GM18507 (cell line): ENCODE measurements around the gene PLCB1.
"Not testable (repeated sequence)": the region's sequence is repeated elsewhere in the genome, so short reads cannot be mapped to it uniquely, and the experiment has no call there.

ENCODE experiments used
- DNase-seq: peaks from one replicate; pipeline ENCODE4 v3.0.0; 2011; ENCODE audit warnings: low read depth; ENCODE audit not compliant: insufficient read length; ENCODE audit errors: extremely low spot score
- FAIRE-seq: peaks from 2 replicates; lab custom pipeline; 2011; peaks lifted over from hg19 to GRCh38; lab: Jason Lieb, UNC

Gene PLCB1

GRCh38 chr20:8421981-8422380 lies 289.9 kb downstream of the PLCB1 start:
- DNase-seq, result no peak
- no peak for FAIRE-seq

DNA sequence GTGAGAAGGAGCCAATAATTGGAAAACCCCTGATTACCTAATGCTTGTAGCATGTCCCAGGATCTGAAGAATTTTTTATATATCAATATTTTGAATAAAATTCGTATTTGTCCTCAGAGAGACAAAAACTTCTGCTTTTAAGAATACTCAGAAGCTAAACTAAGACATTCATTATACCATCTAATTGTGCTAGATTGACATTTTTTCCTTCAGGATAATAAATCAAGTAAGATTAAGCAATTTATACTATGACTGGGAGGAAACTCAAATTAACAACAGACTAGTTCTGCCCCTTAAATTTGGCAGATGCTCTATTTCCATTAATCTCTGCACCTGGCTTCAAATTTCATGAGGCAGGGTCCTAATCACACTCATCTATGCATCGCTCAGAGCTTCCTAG lies 291.4 kb downstream of the PLCB1 start:
- no peak for FAIRE-seq

GRCh38 chr20:8424010-8424409 lies 291.9 kb downstream of the PLCB1 start:
- FAIRE-seq (no peak), DNase-seq (no peak)

More for the DNA sequence above, 291.4 kb downstream of the PLCB1 start:
- no peak for DNase-seq

DNA sequence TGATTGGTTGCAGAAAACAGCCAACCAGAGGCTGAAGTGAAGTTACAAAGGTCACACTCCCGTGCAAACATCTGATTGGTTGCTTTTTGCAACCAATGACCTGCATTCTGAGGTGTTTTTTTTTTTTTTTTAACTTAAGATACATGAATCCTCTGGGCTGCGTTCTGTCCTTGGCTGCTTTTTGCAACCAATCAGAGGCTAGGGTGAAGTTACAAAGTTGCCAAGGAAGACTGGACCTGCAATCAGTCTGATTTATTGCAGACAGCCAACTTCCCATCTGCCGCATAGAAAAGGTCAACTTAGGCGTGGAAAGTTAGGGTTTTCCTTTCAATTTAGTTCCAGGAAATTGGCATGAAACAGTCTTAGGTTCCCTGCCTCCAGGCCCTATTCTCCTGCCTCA lies 292.9 kb downstream of the PLCB1 start:
- FAIRE-seq (no peak), DNase-seq (no peak)

DNA sequence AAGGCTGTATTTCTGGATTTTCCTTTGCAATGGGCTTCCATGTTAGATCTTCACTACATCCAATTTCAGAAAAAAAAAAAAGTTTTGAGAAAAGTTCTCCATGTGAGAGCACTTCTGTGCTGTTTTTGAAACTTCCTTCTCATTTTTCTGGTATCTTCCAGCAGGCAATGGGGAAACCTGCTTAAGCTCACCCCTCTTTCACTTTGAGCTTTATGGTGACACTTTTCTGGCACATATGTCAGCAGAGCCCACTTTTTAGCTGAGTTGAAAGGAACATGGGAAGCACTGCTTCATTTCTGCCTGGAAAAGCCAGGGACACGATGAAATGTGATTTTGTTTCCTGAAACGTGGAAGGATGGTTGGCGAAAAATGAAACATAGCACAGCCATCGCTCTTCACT lies 293.7 kb downstream of the PLCB1 start:
- DNase-seq (no peak), FAIRE-seq (no peak)

GRCh38 chr20:8427419-8428040 lies 295.5 kb downstream of the PLCB1 start:
- DNase-seq, result no peak
- no peak for FAIRE-seq

DNA sequence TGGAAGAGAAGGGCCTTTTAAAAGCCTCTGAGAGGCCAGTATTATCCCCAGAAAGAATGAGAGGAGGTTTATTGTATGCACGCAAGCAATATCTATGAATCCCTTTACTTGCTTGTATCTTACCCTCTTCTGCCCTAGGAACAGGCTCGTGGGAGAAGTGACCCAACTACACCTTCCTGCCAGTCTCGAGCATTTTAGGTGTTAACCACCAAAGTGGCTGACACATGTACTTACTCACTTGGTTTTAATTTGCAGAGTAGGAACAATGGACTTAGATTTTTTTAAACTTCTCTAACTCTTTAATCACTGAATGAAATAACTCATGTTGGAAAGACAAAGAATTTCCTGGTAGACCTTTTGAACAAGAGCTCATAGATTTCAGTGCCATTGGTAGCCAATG lies 296.9 kb downstream of the PLCB1 start:
- DNase-seq (no peak), FAIRE-seq (peak; percentile 44)

DNA sequence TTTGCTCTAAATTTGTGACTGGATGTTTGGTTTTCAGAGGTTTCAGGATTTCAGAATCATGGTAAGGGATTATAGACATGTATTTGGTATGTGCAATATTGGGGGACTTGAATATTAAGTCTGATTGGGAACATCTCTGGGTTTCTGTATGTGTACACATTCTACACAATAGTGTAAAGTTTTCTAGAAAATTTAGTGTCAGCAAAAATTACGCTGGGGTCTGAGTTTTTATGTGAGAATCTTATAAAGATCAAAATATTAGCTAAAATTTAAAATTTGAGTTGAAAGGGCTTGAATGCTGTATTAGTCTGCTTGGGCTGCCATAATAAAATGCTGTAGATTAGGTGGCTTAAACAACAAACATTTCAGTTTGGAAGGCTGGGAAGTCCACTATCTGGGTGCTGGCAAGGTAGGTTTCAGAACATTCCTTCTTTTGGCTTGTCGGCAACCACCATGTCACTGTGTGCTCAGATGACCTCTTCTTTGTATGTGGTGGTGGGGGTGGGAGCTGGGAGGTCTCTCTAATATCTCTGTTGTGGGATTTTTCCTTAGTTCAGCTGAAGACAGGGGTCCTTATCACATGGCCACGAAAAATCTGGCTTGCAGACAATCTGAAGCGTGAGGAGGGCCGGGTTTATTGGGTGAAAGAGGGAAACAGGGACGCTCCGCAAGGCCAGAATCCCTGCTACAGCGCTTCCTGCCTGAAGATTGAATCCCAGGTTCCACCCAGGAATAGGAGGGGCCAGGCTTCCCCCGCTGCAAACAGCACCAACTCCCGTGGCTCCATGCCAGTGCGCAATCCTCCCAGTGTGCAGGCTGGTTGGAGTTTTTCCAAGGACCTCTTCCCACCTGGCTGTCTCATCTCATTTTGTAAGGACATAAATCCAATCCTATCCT lies 299.7 kb downstream of the PLCB1 start:
- DNase-seq (no peak), FAIRE-seq (no peak)

- DNase-seq (no peak), FAIRE-seq (no peak)
Measured at GRCh38 chr20:8432435-8433148, 300.5 kb downstream of the PLCB1 start.

- no peak for FAIRE-seq
- no peak for DNase-seq
Measured at GRCh38 chr20:8433291-8433690, 301.2 kb downstream of the PLCB1 start.

GRCh38 chr20:8434326-8434876 lies 302.3 kb downstream of the PLCB1 start:
- DNase-seq (no peak), FAIRE-seq (no peak)

DNA sequence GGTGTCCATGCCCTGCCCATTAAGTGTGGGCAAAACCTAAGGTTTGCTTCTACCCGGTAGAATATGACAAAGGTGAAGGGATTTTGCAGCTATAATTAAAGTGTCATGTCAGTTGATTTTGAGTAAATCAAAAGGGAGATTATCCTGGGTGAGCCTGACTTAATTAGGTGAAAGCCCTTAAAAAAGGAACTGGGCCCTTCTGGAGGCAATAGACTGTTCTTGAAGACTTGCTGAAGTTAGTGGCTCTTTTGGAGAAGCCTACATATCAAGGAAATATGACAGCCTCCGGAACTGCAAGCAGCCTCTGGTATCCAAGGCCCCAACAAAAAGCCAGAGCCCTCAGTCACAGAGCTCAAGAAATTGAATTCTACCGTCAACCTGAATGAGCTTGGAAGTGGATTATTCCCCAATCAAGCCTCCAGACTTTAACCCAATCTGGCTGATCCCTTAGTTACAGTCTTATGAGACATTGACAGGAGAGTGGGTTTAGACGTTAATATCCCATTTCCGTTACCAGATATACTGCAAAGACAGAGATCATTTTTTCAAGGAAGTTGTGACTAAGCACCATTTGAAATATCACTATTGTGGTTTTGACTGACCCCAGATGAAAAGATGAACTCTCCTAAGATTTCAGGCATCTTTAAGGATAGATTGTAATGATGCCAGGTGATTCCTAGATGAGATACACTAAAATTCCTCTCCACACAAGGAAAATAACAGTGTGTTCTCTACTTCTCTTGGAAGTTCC lies 303.4 kb downstream of the PLCB1 start:
- DNase-seq (no peak), FAIRE-seq (no peak)

GRCh38 chr20:8436938-8437337 lies 304.9 kb downstream of the PLCB1 start:
- not testable (repeated sequence) for FAIRE-seq

DNA sequence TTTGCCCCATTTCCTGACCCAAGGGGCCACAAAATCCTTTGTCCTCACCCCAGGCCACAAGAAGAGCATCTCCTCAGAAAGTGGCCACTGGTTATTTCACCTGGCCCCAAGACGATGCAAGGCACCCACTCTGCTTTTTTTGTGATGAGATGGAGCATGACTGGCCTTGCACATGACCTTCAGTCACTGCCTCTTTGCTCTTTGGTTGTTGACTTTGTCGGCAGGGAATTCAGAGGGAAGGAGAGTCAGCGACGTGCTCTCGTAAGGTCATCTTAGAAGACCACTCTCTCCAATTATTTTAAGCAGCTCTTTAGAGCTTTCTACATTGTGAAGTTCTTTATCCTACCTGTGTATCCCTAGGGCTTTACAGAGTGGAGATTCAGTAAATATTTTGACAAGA lies 306.7 kb downstream of the PLCB1 start:
- FAIRE-seq, result no peak
- DNase-seq, result no peak

More at GRCh38 chr20:8436938-8437337, 304.9 kb downstream of the PLCB1 start:
- not testable (repeated sequence) for DNase-seq

DNA sequence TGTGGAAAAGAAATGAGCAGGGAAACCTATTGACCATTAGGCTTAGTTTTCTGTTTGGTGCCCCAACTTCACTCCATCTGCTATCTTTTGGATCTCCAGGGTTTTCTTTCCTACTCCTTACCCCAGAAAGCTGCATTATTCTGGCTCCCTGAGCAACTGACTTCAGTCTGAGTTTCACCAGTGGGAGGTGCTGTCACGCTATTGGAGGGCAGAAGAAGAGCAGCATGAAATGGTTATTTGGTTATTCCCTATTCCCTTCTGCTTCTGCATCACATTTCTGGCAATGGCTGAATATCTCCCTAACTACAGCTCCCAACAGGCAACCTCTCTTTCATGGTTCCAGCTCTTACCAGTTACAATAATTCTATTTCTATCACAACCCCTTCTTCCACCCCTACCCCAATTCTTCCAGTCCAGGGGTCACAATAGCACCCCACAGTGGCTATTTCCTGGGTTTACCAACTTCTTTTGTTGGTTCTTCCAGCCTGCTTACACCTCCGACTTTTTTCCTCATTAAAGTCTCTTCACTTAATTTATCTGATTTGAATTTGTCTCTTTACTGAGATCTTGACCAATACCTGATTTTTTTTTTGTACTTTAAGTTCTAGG lies 311.5 kb downstream of the PLCB1 start:
- no peak for DNase-seq
- FAIRE-seq, result no peak

GRCh38 chr20:8447262-8448120 lies 315.4 kb downstream of the PLCB1 start:
- no peak for FAIRE-seq
- no peak for DNase-seq

DNA sequence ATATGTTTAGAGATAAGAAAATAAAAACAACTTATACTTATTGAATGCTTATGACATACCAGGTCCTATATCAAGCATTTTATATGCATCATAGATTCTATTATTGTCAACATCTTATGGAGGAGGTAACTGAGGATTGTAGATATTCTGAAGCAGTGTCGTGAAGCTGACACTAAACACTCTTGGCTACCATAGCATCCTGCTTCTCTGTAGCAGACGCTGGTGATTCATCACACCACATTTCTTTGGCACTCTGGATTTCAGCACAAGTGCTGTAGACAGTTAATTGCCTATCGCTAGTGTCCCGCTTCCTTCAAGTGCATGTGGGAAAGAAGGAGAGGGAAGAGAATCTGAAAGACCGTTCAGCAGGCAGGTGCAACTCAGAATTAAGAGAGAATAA lies 317.1 kb downstream of the PLCB1 start:
- DNase-seq (no peak), FAIRE-seq (no peak)

- DNase-seq (peak; percentile 0), FAIRE-seq (peak; percentile 9)
Measured at GRCh38 chr20:8454137-8454712, 322.2 kb downstream of the PLCB1 start.
